ENCODE data around the gene SLC48A1.

DNA sequence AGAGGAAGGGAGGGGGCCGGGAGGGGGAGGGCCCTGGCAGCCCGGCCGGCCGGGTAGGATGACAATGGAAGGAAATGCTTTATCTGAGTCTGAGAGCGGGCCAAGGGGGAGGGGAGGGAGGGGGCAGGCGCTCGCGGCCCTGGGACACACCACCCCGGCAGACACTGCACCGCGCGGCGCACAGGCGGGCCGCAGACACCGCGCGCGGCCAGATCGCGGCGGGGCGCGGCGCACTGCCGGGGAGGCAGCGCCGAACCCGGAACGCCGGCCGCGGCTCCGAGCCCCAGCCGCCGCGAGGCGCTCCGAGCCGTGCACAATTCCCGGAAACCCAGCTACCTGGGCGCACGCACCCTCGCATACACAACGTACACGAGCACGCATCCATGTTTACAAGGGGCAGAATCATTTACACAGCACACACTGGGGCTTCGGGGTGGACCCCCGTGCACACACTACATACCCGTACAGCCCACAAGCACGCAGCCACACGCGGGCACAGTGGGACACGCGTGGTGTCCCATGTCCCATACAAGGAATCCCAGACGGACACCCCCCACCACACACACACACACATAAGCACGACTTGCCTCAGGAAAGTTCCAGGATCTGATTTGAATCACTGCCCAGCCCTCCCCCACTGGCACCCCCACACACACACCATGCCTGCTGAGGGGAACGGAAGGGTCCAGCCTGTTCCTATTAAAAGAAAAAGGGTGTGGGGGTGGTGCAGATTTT, 47.0 kb downstream of the SLC48A1 start, which contains the start of gene HDAC7:
- TF ChIP-seq, protein P1, sequence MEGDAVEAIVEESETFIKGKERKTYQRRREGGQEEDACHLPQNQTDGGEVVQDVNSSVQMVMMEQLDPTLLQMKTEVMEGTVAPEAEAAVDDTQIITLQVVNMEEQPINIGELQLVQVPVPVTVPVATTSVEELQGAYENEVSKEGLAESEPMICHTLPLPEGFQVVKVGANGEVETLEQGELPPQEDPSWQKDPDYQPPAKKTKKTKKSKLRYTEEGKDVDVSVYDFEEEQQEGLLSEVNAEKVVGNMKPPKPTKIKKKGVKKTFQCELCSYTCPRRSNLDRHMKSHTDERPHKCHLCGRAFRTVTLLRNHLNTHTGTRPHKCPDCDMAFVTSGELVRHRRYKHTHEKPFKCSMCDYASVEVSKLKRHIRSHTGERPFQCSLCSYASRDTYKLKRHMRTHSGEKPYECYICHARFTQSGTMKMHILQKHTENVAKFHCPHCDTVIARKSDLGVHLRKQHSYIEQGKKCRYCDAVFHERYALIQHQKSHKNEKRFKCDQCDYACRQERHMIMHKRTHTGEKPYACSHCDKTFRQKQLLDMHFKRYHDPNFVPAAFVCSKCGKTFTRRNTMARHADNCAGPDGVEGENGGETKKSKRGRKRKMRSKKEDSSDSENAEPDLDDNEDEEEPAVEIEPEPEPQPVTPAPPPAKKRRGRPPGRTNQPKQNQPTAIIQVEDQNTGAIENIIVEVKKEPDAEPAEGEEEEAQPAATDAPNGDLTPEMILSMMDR (IDR thresholded peaks at IDR 0.05; ENCODE audit: insufficient read depth, low read length), result no peak
- TF ChIP-seq, protein P2, sequence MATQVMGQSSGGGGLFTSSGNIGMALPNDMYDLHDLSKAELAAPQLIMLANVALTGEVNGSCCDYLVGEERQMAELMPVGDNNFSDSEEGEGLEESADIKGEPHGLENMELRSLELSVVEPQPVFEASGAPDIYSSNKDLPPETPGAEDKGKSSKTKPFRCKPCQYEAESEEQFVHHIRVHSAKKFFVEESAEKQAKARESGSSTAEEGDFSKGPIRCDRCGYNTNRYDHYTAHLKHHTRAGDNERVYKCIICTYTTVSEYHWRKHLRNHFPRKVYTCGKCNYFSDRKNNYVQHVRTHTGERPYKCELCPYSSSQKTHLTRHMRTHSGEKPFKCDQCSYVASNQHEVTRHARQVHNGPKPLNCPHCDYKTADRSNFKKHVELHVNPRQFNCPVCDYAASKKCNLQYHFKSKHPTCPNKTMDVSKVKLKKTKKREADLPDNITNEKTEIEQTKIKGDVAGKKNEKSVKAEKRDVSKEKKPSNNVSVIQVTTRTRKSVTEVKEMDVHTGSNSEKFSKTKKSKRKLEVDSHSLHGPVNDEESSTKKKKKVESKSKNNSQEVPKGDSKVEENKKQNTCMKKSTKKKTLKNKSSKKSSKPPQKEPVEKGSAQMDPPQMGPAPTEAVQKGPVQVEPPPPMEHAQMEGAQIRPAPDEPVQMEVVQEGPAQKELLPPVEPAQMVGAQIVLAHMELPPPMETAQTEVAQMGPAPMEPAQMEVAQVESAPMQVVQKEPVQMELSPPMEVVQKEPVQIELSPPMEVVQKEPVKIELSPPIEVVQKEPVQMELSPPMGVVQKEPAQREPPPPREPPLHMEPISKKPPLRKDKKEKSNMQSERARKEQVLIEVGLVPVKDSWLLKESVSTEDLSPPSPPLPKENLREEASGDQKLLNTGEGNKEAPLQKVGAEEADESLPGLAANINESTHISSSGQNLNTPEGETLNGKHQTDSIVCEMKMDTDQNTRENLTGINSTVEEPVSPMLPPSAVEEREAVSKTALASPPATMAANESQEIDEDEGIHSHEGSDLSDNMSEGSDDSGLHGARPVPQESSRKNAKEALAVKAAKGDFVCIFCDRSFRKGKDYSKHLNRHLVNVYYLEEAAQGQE (IDR thresholded peaks at IDR 0.05; ENCODE audit: insufficient replicate concordance, low read depth), result no peak
- TF ChIP-seq SPI1 (IDR thresholded peaks at IDR 0.05; ENCODE audit: borderline replicate concordance, low read depth) (no peak), POLR2AphosphoS5 (IDR thresholded peaks at IDR 0.05; ENCODE audit: low read depth) (peak; percentile 32; the same call in 1 of the 2 replicates)
